Colonic mucosa (tissue), 4 donors: ENCODE data around the gene MAP2K5. TPM values are rescaled to one million over a fixed set of nuclear protein-coding genes. Genes with fewer than 3 reads are reported as not detected.
"Not testable (repeated sequence)": the region's sequence is repeated elsewhere in the genome, so short reads cannot be mapped to it uniquely, and the experiment has no call there.

Experiments
- DNase-seq: peaks from one replicate; pipeline ENCODE4 v3.0.0-alpha.2; 2020
- H3K27ac ChIP-seq: fragments of 200-600 bp; one replicate; pipeline ENCODE4 v1.8.0; 2021
- H3K27me3 ChIP-seq: fragments of 200-600 bp; one replicate; pipeline ENCODE4 v1.8.0; 2021
- H3K36me3 ChIP-seq: fragments of 200-600 bp; one replicate; pipeline ENCODE4 v1.8.0; 2021
- H3K4me1 ChIP-seq: fragments of 200-600 bp; one replicate; pipeline ENCODE4 v1.8.0; 2021; ENCODE audit warnings: mild to moderate bottlenecking
- H3K4me3 ChIP-seq: fragments of 200-600 bp; one replicate; pipeline ENCODE4 v1.8.0; 2021
- H3K9ac ChIP-seq, 2 donors: one replicate each; pipeline ENCODE4 v1.7.0; 2013; ENCODE audit warnings: control low read depth in 2 of 2, low read depth in 2 of 2, low read length in 2 of 2
- H3K9me3 ChIP-seq: fragments of 200-600 bp; one replicate; pipeline ENCODE4 v1.8.0; 2021
- CTCF ChIP-seq: fragments of 200-600 bp; IDR thresholded peaks from one replicate; pipeline ENCODE4 v1.8.0; 2022; ENCODE audit warnings: antibody characterized with exemption, mild to moderate bottlenecking
- intact Hi-C: fragments of 100-400 bp; cut with DNase I; formaldehyde crosslinking; loops from one replicate; pipeline ENCODE4 v1.14.1; 2022
- total RNA-seq, 2 donors: library from RNA; stranded (reverse); fragmentation: NEBNext Ultra II Directional in 1 of 2; extraction: Animal tissue kit (Norgen Biotek cat#: 25700) in 1 of 2; gene quantifications; one replicate each; pipeline ENCODE4 v1.2.1, GENCODE V29; 2021
- donor health status: healthy.
- donor health status: DM: no; HTN: no; CAD: no.
- donor health status: DM: no; HTN: no; CAD: no.

Gene MAP2K5
- total RNA-seq, 2 donors from 2014 or later, result 19.1 to 20.2 TPM

GRCh38 chr15:67618297-67618696 lies 75.8 kb downstream of the MAP2K5 start:
- no peak overlapping the region for H3K4me3 ChIP-seq
- no peak for TF ChIP-seq CTCF
- H3K4me1 ChIP-seq, result no peaks in the 10 kb centered on the region
- intact Hi-C loops, result no loop called here
- no peaks in the 10 kb centered on the region for H3K27me3 ChIP-seq
- no peak overlapping the region for H3K9ac ChIP-seq
- no peak for DNase-seq
- H3K9me3 ChIP-seq, result no peaks in the 10 kb centered on the region
- no peak overlapping the region for H3K27ac ChIP-seq
- no peaks in the 10 kb centered on the region for H3K36me3 ChIP-seq

GRCh38 chr15:67622110-67622509 lies 79.6 kb downstream of the MAP2K5 start:
- no peaks in the 10 kb centered on the region for H3K27me3 ChIP-seq
- no peaks in the 10 kb centered on the region for H3K9me3 ChIP-seq
- no peak overlapping the region for H3K9ac ChIP-seq
- no peak for TF ChIP-seq CTCF
- H3K4me1 ChIP-seq, result no peaks in the 10 kb centered on the region
- intact Hi-C loops, result no loop called here
- DNase-seq, result no peak
- no peak overlapping the region for H3K27ac ChIP-seq
- no peaks in the 10 kb centered on the region for H3K36me3 ChIP-seq
- H3K4me3 ChIP-seq, result no peak overlapping the region

GRCh38 chr15:67632261-67632660 lies 89.8 kb downstream of the MAP2K5 start:
- no peak for DNase-seq
- intact Hi-C loops, result no loop called here
- no peaks in the 10 kb centered on the region for H3K27me3 ChIP-seq
- H3K9ac ChIP-seq, result no peak overlapping the region
- H3K9me3 ChIP-seq, result no peaks in the 10 kb centered on the region
- H3K4me1 ChIP-seq, result no peaks in the 10 kb centered on the region
- no peak overlapping the region for H3K4me3 ChIP-seq
- no peak for TF ChIP-seq CTCF
- no peaks in the 10 kb centered on the region for H3K36me3 ChIP-seq
- no peak overlapping the region for H3K27ac ChIP-seq

GRCh38 chr15:67635950-67636349 lies 93.4 kb downstream of the MAP2K5 start:
- H3K27me3 ChIP-seq, H3K36me3 ChIP-seq, H3K27ac ChIP-seq, DNase-seq, H3K4me1 ChIP-seq, H3K9me3 ChIP-seq, H3K9ac ChIP-seq, H3K4me3 ChIP-seq, intact Hi-C loops: not testable (repeated sequence)

- no peak for DNase-seq
- no peaks in the 10 kb centered on the region for H3K4me1 ChIP-seq
Measured at GRCh38 chr15:67639591-67639990, 97.1 kb downstream of the MAP2K5 start.

GRCh38 chr15:67641453-67641852 lies 99.0 kb downstream of the MAP2K5 start:
- no peak for TF ChIP-seq CTCF
- Histone ChIP-seq H3K4me1 (no peaks in the 10 kb centered on the region), H3K27ac (no peak overlapping the region), H3K36me3 (no peaks in the 10 kb centered on the region), H3K27me3 (no peaks in the 10 kb centered on the region), H3K4me3 (no peak overlapping the region), H3K9me3 (no peaks in the 10 kb centered on the region), H3K9ac (no peak overlapping the region)
- no peak for DNase-seq
- intact Hi-C loops, result no loop called here

More at GRCh38 chr15:67639591-67639990, 97.1 kb downstream of the MAP2K5 start:
- no peak for TF ChIP-seq CTCF
- Histone ChIP-seq H3K27ac (no peak overlapping the region), H3K9ac (no peak overlapping the region), H3K27me3 (no peaks in the 10 kb centered on the region), H3K4me3 (no peak overlapping the region), H3K36me3 (no peaks in the 10 kb centered on the region), H3K9me3 (no peaks in the 10 kb centered on the region)
- intact Hi-C loops, result no loop called here
